ENCODE measurements around the gene TMEM37.
A peak's percentile ranks its signal among the peaks of the same experiment; 100 is the strongest.
"Not testable (repeated sequence)": the region's sequence is repeated elsewhere in the genome, so short reads cannot be mapped to it uniquely, and the experiment has no call there.

The TMEM37 gene, protein sequence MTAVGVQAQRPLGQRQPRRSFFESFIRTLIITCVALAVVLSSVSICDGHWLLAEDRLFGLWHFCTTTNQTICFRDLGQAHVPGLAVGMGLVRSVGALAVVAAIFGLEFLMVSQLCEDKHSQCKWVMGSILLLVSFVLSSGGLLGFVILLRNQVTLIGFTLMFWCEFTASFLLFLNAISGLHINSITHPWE

DNA sequence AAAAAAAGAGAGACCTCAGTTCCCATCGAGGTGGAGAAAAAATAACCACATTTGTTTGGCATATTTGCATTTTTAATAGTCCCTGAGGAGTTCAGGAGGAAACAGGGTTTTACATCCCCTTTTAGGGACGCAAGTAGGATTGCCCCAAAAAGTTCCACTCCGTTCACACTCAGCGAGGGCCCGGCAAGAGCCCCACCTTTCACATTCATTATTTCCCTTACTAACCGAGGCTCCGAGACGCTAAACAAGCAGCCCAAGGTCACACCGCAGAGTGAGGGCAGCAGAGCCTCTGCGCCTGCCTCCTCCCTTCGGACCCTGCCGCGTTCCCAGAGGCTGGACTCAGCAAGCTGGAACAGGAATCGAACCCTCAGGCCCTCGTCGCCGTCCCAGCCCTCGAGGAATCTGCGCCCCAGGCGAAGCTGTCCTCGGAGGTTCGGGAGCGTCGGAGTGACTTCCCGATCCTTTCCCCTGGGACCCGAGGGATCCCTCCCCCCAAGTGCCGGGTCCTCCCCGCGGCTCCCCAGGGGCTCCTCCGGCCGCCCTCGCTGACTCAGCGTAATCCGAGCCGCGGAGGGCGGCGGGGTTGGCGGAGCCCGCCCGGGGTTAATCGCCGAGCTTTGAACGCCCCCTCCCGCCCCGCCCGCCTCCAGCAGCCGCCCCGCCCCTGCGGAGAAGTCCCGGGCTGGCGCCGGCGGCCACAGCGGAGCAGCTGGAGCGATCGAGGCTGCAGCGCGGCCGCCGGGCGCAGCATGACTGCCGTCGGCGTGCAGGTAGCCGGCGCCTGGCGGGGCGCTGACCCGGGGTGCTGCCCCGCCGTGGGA, at the start of gene TMEM37:
TMEM37 (plus strand) TSS at position 700 of the 821 bp plus-strand sequence; CDS start at position 750, 50 bp downstream.
- DNase-seq (ENCODE audit: low spot score), result peak; percentile 83

- no peak for DNase-seq (ENCODE audit: low spot score)
These were observed 48.1 kb upstream of the TMEM37 start for GRCh38 chr2:119383410-119384140.

GRCh38 chr2:119384971-119385370, 46.7 kb upstream of the TMEM37 start:
- no peak for DNase-seq (ENCODE audit: low spot score)

GRCh38 chr2:119385466-119385865, 46.2 kb upstream of the TMEM37 start:
- no peak for DNase-seq (ENCODE audit: low spot score)

GRCh38 chr2:119387381-119388129, 44.1 kb upstream of the TMEM37 start:
- DNase-seq (ENCODE audit: low spot score), result peak; percentile 37

DNA sequence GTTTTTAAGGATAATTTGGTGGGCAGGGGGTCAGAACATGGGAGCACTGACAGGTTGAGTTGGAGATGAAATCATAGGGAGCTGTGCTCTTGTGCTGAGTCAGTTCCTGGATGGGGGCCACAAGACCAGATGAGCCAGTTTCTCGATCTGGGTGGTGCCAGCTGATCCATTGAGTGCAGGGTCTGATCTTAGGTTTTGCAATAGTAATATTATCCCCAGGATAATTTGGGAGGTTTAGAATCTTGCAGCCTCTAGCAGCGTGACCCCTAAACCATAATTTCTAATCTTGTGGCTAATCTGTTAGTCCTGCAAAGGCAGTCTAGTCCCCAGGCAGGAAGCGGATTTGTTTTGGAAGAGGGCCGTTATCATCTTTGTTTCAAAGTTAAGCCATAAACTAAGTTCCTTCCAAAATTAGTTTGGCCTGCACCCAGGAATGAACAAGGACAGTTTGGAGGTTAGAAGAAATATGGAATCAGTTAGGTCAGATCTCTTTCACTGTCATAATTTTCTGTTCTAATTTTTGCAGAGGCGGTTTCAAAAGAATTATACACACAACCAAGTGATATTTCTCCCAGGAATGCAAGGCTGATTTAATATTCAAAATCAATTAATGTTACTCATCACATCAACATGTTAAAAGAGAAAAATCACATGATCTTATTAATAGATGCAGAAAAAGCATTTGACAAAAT, 41.9 kb upstream of the TMEM37 start:
- DNase-seq (ENCODE audit: low spot score), result no peak

GRCh38 chr2:119393971-119394748, 37.5 kb upstream of the TMEM37 start:
- no peak for DNase-seq (ENCODE audit: low spot score)

DNA sequence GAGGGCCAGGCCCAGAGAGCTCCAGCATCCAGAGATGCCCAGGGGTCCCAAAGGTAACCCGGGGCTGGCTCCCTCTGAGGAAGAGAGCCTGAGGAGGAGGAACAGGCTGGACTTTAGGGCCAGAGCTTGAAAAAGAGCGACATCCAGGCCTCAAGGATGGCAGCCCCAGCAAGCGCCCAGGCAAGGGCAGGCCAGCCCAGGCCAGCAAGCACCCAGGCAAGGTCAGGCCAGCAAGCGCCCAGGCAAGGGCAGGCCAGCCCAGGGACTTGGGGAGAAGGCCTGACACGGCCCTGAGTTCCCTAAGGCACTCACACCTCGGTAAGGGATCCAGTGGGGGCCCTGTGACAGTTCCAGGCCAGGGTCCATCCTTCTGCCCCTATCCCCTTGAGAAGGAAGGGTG, 34.5 kb upstream of the TMEM37 start:
- no peak for DNase-seq (ENCODE audit: low spot score)

DNA sequence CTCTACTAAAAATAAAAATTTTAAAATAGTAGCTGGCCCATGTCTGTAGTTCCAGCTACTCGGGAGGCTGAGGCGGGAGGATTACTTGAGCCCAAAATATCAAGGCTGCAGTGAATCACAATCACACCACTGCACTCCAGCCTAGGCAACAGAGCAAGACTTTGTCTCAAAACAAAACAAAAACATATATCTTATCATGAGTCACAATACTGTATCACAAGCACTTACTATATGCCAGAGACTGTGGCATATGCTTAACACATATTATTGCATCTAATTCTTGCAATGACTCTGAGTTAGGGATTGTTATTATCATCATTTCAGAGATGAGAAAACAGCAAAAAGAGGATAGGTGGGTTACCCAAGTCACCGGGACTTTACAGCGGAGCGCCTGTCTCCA, 29.5 kb upstream of the TMEM37 start:
- no peak for DNase-seq (ENCODE audit: low spot score)

- DNase-seq (ENCODE audit: low spot score), result peak; percentile 65
These were observed 28.8 kb upstream of the TMEM37 start for GRCh38 chr2:119402645-119403560.

- DNase-seq (ENCODE audit: low spot score), result not testable (repeated sequence)
These were observed 28.0 kb upstream of the TMEM37 start for GRCh38 chr2:119403618-119404017.

DNA sequence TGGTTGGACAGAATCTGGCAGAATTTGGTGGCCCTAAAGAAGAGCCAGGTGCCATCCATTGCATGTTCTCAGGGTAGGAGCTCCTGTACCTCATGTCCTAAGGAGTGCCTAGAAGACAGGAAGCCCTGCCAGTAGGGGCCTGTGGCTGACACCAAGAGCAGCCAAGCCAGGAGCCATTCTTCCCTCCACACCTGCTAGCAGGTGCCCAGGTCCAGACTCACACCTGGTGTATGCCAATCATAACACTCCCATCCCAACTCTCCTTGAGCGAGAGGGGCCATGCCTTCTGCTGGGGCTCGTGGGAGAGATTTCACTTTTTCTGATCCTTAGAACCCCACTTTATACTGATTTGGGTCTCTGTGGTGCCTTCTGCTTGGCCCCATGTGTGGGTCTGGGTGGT, 26.5 kb upstream of the TMEM37 start:
- no peak for DNase-seq (ENCODE audit: low spot score)

- DNase-seq (ENCODE audit: low spot score), result peak; percentile 59
These were observed 24.0 kb upstream of the TMEM37 start for GRCh38 chr2:119407430-119408220.

DNA sequence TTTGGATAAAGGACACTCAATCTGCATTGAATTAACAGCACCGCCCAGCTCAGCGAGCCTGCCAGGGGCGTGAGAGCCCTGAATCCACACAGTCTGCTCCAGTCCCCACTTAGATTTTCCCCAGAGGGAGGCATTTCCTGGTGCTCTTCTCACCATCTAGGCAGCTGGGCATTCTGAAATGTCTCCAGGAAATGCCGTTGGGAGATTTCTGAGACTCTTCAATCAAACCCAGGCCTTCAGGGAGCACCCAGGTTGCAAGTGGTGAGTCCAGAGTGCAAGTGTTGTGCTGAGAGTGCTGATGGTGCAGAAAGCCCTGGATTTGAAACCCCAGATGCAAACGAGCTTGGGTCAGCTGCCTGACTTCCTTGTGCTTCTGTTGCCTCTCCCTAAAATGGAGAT, 23.4 kb upstream of the TMEM37 start:
- DNase-seq (ENCODE audit: low spot score), result no peak

DNA sequence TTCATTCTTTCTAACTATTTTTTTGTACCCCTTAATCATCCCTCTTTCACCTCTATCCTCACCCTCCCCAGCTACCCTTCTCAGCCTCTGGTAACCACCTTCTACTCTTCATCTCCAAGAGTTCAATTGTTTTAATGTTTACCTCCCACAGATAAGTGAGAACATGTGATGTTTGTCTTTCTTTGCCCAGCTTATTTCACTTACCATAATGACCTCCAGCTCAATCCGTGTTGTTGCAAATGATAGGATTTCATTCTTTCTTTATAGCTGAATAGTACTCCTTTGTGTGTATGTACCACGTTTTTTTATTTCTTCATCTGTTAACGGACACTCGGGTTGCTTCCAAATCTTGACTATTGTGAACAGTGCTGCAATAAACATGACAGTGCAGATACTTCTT, 22.1 kb upstream of the TMEM37 start:
- DNase-seq (ENCODE audit: low spot score), result no peak

- DNase-seq (ENCODE audit: low spot score), result no peak
These were observed 16.8 kb upstream of the TMEM37 start for GRCh38 chr2:119414894-119415293.

DNA sequence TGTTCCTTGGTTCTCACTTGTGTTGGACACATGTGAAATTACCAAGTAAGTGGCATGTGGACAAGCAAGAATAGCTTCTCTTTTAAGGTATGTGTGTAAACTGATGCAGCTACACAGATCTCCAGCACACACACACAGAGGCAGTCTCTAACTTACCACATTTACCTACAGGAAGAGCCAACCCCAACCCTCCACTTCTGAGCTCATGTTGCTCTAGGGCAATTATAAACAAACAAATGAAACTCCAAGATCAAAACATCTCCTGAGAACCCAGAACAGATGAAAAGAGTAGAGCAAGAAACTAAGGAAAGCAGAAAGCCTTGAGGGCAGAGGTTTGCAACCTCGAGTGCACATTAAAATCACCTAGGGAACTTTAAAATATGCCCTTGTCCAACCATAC, 16.0 kb upstream of the TMEM37 start:
- no peak for DNase-seq (ENCODE audit: low spot score)

GRCh38 chr2:119416299-119416923, 15.2 kb upstream of the TMEM37 start:
- DNase-seq (ENCODE audit: low spot score), result no peak

Data from HuH-7 (cell line).